GM21825 (cell line): ENCODE data around the gene TSTD1.

Source experiments
- ATAC-seq: cut with Tn5 transposase; IDR thresholded peaks from one replicate; pipeline ENCODE4 v1.9.1; 2021; ENCODE audit warnings: mild to moderate bottlenecking, moderate library complexity; ENCODE audit not compliant: unreplicated experiment

TSTD1 gene

GRCh38 chr1:161038523-161039153 lies at the start of gene TSTD1:
TSS of gene TSTD1 (minus strand) at chr1:161038964. CDS start at chr1:161038889, 75 bp downstream.
- peak; percentile 83 for ATAC-seq

GRCh38 chr1:161086457-161086856 lies 47.7 kb upstream of the TSTD1 start:
- no peak for ATAC-seq

- no peak for ATAC-seq
These were observed 46.4 kb upstream of the TSTD1 start for GRCh38 chr1:161085165-161085564.

- ATAC-seq, result no peak
These were observed 45.8 kb upstream of the TSTD1 start for GRCh38 chr1:161084597-161084988.

- ATAC-seq, result no peak
These were observed 45.2 kb upstream of the TSTD1 start for GRCh38 chr1:161083748-161084596.

GRCh38 chr1:161082996-161083747 lies 44.4 kb upstream of the TSTD1 start:
- ATAC-seq, result no peak

- ATAC-seq, result no peak
These were observed 43.7 kb upstream of the TSTD1 start for GRCh38 chr1:161082483-161082882.

- ATAC-seq, result no peak
These were observed 42.8 kb upstream of the TSTD1 start for GRCh38 chr1:161081519-161081918.

GRCh38 chr1:161080441-161081405 lies 42.0 kb upstream of the TSTD1 start:
- no peak for ATAC-seq

- no peak for ATAC-seq
These were observed 40.8 kb upstream of the TSTD1 start for GRCh38 chr1:161079436-161080110.

GRCh38 chr1:161077426-161077825 lies 38.7 kb upstream of the TSTD1 start:
- no peak for ATAC-seq

GRCh38 chr1:161076410-161076809 lies 37.6 kb upstream of the TSTD1 start:
- no peak for ATAC-seq

GRCh38 chr1:161074676-161075368 lies 36.1 kb upstream of the TSTD1 start:
- ATAC-seq, result no peak

- no peak for ATAC-seq
These were observed 34.8 kb upstream of the TSTD1 start for GRCh38 chr1:161073474-161074121.

- no peak for ATAC-seq
These were observed 34.1 kb upstream of the TSTD1 start for GRCh38 chr1:161072751-161073449.

GRCh38 chr1:161071886-161072371 lies 33.2 kb upstream of the TSTD1 start:
- no peak for ATAC-seq

- no peak for ATAC-seq
These were observed 32.0 kb upstream of the TSTD1 start for GRCh38 chr1:161070761-161071160.

GRCh38 chr1:161069731-161070270 lies 31.0 kb upstream of the TSTD1 start, which contains the start of gene ARHGAP30:
TSS of gene ARHGAP30 (minus strand) at chr1:161069891. CDS start at chr1:161069624, 267 bp downstream.
- peak; percentile 79 for ATAC-seq
